Activated CD4-positive, alpha-beta T cell treated with anti-CD3 and anti-CD28 coated beads, Interleukin-2, amount 50 U/mL, for 24 hours (primary cell): Measurements from ENCODE around the gene MACROD2.
"Not testable (repeated sequence)": the region's sequence is repeated elsewhere in the genome, so short reads cannot be mapped to it uniquely, and the experiment has no call there.

Experiments used
- DNase-seq, 2 donors: peaks; one replicate each; pipeline ENCODE4 v3.0.0-alpha.2; 2020; ENCODE audit warnings: low read depth in 1 of 2, low spot score in 1 of 2

The MACROD2 gene

GRCh38 chr20:15370370-15370769 is 1375.1 kb downstream of the MACROD2 start:
- no peak for DNase-seq

GRCh38 chr20:15374682-15375081 is 1379.4 kb downstream of the MACROD2 start:
- DNase-seq: no peak

GRCh38 chr20:15375836-15376235 is 1380.5 kb downstream of the MACROD2 start:
- DNase-seq: no peak

GRCh38 chr20:15377603-15378002 is 1382.3 kb downstream of the MACROD2 start:
- DNase-seq: not testable (repeated sequence)

GRCh38 chr20:15378151-15378550 is 1382.8 kb downstream of the MACROD2 start:
- DNase-seq: no peak

GRCh38 chr20:15379681-15380296 is 1384.5 kb downstream of the MACROD2 start:
- DNase-seq: no peak

- DNase-seq: no peak
These were observed 1385.5 kb downstream of the MACROD2 start for GRCh38 chr20:15380770-15381169.

GRCh38 chr20:15387228-15387627 is 1391.9 kb downstream of the MACROD2 start:
- DNase-seq: no peak

GRCh38 chr20:15395457-15395856 is 1400.1 kb downstream of the MACROD2 start:
- no peak for DNase-seq

- no peak for DNase-seq
These were observed 1400.7 kb downstream of the MACROD2 start for GRCh38 chr20:15396026-15396425.

- DNase-seq: no peak
These were observed 1401.6 kb downstream of the MACROD2 start for GRCh38 chr20:15396900-15397299.

GRCh38 chr20:15399781-15400180 is 1404.5 kb downstream of the MACROD2 start:
- no peak for DNase-seq

GRCh38 chr20:15406072-15406471 is 1410.8 kb downstream of the MACROD2 start:
- DNase-seq: no peak

GRCh38 chr20:15411781-15412180 is 1416.5 kb downstream of the MACROD2 start:
- DNase-seq: no peak

GRCh38 chr20:15415908-15416307 is 1420.6 kb downstream of the MACROD2 start:
- DNase-seq: no peak

GRCh38 chr20:15419856-15420255 is 1424.5 kb downstream of the MACROD2 start:
- no peak for DNase-seq

- DNase-seq: no peak
These were observed 1427.7 kb downstream of the MACROD2 start for GRCh38 chr20:15422966-15423365.

- DNase-seq: no peak
These were observed 1444.2 kb downstream of the MACROD2 start for GRCh38 chr20:15439551-15439950.

- no peak for DNase-seq
These were observed 1444.9 kb downstream of the MACROD2 start for GRCh38 chr20:15440049-15440820.

GRCh38 chr20:15445056-15445840 is 1449.9 kb downstream of the MACROD2 start:
- no peak for DNase-seq

- no peak for DNase-seq
These were observed 1451.1 kb downstream of the MACROD2 start for GRCh38 chr20:15446373-15446772.

- no peak for DNase-seq
These were observed 1452.2 kb downstream of the MACROD2 start for GRCh38 chr20:15447549-15447948.
